Stimulated activated naive CD8-positive, alpha-beta T cell treated with anti-CD3 and anti-CD28 coated beads, Interleukin-15, Interleukin-2, amounts not matched to agents 100 ng/mL and 50 ng/mL, for 24 hours (primary cell): Measurements from ENCODE around the gene MOB3A.
A peak's percentile ranks its signal among the peaks of the same experiment; 100 is the strongest.
"Not testable (repeated sequence)": the region's sequence is repeated elsewhere in the genome, so short reads cannot be mapped to it uniquely, and the experiment has no call there.

ENCODE experiments used
- H3K27ac Mint-ChIP-seq: one replicate; pipeline ENCODE4 v1.8.0; 2021; ENCODE audit warnings: mild to moderate bottlenecking, mixed read lengths
- H3K27me3 Mint-ChIP-seq: one replicate; pipeline ENCODE4 v1.8.0; 2021; ENCODE audit warnings: mixed read lengths
- H3K36me3 Mint-ChIP-seq: one replicate; pipeline ENCODE4 v1.8.0; 2021; ENCODE audit warnings: low read depth, mixed read lengths
- H3K4me1 Mint-ChIP-seq: one replicate; pipeline ENCODE4 v1.8.0; 2021; ENCODE audit warnings: low read depth, mixed read lengths
- H3K4me3 Mint-ChIP-seq: one replicate; pipeline ENCODE4 v1.8.0; 2021; ENCODE audit warnings: mild to moderate bottlenecking, mixed read lengths
- H3K9me3 Mint-ChIP-seq: one replicate; pipeline ENCODE4 v1.8.0; 2021; ENCODE audit warnings: mixed read lengths

The MOB3A gene

DNA sequence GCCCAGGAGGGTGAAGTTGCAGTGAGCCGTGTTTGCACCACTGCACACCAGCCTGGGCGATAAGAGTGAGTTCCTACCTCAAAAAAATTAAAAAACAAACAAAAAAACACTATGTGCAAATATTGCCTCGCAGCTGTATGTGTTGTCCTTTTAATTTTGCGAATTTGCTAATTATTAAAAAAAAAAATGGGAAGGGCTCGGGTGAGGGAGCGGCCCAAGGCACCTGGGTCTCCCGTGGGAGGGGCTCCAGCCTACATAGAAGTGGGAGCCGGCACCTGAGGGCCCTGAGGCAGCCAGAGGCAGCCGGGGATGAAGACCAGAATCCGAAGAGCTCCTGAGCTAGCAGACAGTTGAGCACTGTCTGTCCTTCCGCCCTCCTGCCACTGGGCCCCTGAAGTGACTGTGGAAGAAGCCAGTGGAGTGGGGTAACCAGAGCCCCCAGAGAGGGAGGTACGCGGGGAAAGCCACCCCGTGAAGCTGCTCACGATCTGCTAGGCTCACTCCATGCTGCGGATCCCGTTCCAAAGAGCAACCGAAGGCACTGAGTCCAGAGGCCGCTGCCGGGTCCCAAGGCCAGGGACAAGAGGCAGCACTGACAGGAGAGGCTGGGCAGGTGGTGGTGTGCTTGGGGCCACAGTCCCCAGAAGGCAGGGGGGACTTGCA lies 7.0 kb upstream of the MOB3A start:
- no peaks in the 10 kb centered on the region for H3K27me3 Mint-ChIP-seq
- H3K9me3 Mint-ChIP-seq: no peaks in the 10 kb centered on the region
- H3K36me3 Mint-ChIP-seq: peaks cover 63% of the 10 kb centered on the region
- H3K27ac Mint-ChIP-seq: no peak overlapping the region
- H3K4me3 Mint-ChIP-seq: no peak overlapping the region
- H3K4me1 Mint-ChIP-seq: no peaks in the 10 kb centered on the region

DNA sequence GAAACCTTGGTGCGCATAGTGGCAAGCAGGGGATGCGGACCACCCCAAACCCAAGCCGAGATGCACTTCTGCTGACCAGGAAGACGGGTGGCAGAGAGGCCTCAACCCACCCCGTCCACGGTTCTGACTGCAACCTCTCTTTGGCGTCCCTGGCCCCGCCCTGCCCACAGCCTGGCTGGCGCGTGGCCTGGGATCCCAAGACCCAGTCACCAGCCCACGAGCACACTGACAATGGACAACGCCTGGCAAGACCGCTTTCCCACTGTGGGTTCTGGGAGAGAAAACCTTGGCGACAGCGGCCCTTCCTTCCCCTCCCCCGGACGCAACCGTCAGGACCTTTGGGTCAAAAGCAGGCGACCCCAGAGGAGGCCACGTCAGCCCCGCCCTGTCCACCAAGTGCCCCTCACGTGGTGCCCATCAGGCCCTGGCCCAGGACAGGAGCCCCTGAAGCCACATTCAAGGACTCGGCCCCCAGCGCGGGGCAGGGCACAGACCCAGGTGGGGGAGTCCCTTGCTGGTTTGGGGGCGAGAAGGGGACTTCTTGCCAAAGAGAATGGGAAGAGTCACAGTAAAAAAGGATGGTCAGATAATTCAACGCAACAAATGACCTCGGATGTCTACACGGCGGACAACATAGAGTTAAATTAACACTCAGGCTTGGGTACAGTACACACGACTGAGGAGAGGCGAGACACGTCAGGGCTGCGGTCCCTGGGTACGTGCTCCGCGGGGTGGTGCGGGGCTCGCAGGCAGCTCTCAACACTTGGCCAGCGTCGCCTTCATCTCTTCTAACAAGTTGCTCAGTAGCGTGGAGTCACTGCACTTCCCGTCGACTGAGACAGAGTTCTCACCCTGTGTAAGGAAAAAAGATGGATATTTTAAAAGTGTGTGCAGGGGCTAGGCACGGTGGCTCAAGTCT lies 5.5 kb upstream of the MOB3A start:
- Mint-ChIP-seq H3K27me3 (no peaks in the 10 kb centered on the region), H3K4me1 (peaks cover 11% of the 10 kb centered on the region), H3K9me3 (no peaks in the 10 kb centered on the region), H3K4me3 (no peak overlapping the region), H3K27ac (peak overlapping the region; percentile 11), H3K36me3 (peaks cover 50% of the 10 kb centered on the region)

DNA sequence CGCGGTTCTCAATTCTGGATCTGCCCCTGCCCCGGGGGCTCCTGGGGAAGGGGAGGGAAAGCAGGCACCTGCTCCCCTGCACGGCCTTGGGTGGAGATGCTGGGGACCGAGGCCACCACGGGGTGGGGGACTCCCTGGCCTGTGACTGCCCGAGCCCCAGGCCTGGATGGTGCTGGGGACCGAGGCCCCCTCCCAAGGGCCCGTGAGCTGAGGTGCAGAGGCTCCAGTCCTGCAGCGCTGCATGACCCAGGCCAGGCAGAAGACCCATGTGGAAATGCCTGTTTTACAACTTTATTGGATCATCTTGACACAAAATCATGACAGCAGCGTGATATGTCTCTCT lies 4.6 kb upstream of the MOB3A start:
- Mint-ChIP-seq H3K27me3 (no peaks in the 10 kb centered on the region), H3K9me3 (no peaks in the 10 kb centered on the region), H3K36me3 (peaks cover 40% of the 10 kb centered on the region), H3K4me1 (peaks cover 11% of the 10 kb centered on the region), H3K27ac (no peak overlapping the region), H3K4me3 (no peak overlapping the region)

DNA sequence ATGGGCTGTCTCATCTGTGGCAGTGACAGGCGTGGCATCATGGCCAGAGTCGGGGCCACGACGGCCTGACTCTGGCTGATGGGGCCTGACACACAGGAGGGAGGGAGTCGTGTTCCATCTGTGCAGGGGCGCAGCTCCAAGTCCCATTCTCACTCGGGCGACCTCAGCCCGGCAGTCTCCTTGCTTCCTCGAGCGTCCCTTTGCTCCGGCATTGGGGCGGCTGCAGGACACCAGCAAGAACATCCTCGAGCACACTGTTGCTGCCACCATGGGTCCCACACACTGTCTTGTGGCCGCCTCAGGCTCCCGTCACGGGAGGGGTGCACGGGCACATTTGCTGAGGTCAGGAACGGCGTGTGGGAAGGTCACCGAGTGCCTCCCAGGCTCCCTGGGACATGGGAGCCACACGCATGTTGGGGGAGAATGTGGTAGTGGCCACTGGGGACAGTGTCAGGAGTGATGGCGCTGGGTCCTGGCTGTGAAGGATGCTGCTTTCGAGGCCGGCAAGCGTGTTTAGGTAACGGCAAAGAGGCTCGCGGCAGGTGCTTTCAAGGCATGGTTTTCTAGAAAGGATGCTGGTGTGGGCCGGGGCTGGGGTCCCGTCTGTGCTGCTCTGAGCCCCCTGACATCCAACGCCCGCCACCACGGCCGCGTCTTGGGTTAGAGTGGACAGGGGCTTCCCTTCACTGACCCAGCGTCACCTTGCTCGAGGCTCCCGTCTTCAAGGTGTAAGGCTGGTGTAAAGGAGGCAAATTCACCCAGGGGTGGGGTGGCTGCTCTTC lies 4.0 kb upstream of the MOB3A start:
- Mint-ChIP-seq H3K36me3 (peaks cover 34% of the 10 kb centered on the region), H3K4me1 (peaks cover 13% of the 10 kb centered on the region), H3K4me3 (no peak overlapping the region), H3K27ac (no peak overlapping the region), H3K27me3 (no peaks in the 10 kb centered on the region), H3K9me3 (no peaks in the 10 kb centered on the region)

DNA sequence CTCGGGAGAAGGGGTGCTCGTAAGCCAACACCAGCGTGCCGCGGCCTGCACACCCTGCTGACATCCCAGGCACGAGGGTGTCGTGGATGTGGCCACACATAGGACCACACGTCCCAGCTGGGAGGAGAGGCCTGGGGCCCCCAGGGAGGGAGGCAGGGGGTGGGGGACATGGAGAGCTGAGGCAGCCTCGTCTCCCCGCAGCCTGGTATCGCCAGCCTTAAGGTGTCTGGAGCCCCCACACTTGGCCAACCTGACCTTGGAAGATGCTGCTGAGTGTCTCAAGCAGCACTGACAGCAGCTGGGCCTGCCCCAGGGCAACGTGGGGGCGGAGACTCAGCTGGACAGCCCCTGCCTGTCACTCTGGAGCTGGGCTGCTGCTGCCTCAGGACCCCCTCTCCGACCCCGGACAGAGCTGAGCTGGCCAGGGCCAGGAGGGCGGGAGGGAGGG lies 3.0 kb upstream of the MOB3A start:
- no peak overlapping the region for H3K27ac Mint-ChIP-seq
- no peaks in the 10 kb centered on the region for H3K27me3 Mint-ChIP-seq
- no peaks in the 10 kb centered on the region for H3K9me3 Mint-ChIP-seq
- peaks cover 23% of the 10 kb centered on the region for H3K4me1 Mint-ChIP-seq
- no peak overlapping the region for H3K4me3 Mint-ChIP-seq
- H3K36me3 Mint-ChIP-seq: peaks cover 31% of the 10 kb centered on the region

DNA sequence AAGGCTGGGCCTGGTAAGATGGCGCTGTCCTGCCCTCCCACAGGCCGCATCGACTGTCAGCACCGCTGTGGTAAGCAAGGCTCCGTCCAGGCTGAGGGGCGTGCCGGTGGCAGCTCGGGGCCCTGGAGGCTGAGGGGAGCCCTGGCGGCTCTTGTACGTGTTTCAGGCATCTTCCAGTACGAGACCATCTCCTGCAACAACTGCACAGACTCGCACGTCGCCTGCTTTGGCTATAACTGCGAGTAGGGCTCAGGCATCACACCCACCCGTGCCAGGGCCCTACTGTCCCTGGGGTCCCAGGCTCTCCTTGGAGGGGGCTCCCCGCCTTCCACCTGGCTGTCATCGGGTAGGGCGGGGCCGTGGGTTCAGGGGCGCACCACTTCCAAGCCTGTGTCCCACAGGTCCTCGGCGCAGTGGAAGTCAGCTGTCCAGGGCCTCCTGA lies 1.8 kb upstream of the MOB3A start:
- no peak overlapping the region for H3K27ac Mint-ChIP-seq
- H3K4me3 Mint-ChIP-seq: peak overlapping the region; percentile 83
- H3K4me1 Mint-ChIP-seq: peaks cover 33% of the 10 kb centered on the region

DNA sequence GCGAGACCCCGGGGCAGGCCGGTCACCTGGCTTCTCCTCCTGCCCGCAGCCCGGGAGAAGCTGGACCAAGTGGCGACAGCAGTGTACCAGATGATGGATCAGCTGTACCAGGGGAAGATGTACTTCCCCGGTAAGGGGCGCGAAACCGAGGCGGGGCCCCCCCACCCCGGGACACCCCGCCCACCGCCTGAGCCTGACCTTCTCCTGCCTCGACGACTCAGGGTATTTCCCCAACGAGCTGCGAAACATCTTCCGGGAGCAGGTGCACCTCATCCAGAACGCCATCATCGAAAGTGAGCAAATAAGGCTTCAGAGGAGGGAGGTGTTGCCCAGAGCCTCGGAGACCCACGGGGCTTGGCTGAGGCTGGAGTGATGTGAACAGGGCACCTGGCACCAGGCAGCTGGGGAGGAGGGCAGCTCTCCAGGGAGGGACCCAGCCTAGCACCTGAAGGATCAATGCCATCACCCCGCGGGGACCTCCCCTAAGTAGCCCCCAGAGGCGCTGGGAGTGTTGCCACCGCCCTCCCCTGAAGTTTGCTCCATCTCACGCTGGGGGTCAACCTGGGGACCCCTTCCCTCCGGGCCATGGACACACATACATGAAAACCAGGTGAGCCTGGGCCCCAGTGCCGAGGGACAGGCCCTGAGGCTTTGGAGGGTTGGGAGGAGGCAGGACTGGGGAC lies 1.2 kb upstream of the MOB3A start:
- peaks cover 38% of the 10 kb centered on the region for H3K4me1 Mint-ChIP-seq
- peak overlapping the region; percentile 83 for H3K27ac Mint-ChIP-seq
- H3K4me3 Mint-ChIP-seq: peak overlapping the region; percentile 83
- H3K9me3 Mint-ChIP-seq: no peaks in the 10 kb centered on the region
- H3K27me3 Mint-ChIP-seq: no peaks in the 10 kb centered on the region
- H3K36me3 Mint-ChIP-seq: peaks cover 34% of the 10 kb centered on the region

More for the DNA sequence above, 1.8 kb upstream of the MOB3A start:
- Mint-ChIP-seq H3K27me3 (no peaks in the 10 kb centered on the region), H3K9me3 (no peaks in the 10 kb centered on the region), H3K36me3 (peaks cover 33% of the 10 kb centered on the region)

DNA sequence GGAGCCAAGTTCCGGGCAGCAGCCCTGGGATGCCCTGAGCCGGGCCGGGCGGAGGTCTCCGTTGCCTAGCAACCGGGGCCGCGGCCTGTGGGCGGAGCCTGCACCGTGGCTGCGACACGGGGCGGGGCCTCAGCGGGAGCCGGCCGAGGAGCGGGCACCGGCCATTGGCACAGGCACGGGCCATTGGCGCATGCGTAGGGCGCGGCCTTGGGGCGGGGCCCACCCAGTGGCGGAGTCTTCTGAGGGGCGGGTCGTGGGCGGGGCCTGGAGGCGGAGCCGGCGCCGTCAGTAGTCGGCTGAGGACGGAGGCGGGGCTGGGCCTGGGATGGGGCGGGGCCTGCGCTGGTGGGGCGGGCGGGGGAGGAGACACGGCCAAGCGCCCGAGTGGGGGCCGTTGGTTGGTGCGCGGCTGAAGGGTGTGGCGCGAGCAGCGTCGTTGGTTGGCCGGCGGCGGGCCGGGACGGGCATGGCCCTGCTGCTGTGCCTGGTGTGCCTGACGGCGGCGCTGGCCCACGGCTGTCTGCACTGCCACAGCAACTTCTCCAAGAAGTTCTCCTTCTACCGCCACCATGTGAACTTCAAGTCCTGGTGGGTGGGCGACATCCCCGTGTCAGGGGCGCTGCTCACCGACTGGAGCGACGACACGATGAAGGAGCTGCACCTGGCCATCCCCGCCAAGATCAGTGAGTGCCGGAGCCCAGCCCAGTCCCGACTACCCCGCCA lies 515 bp upstream of the MOB3A start, which contains the start of gene IZUMO4:
IZUMO4 (plus strand) TSS at position 436 of the 723 bp plus-strand sequence; CDS start at position 467, 31 bp downstream.
- H3K36me3 Mint-ChIP-seq: peaks cover 33% of the 10 kb centered on the region
- H3K4me1 Mint-ChIP-seq: peaks cover 45% of the 10 kb centered on the region
- no peaks in the 10 kb centered on the region for H3K27me3 Mint-ChIP-seq
- H3K4me3 Mint-ChIP-seq: peak within 1 kb of the TSS; percentile 97
- no peaks in the 10 kb centered on the region for H3K9me3 Mint-ChIP-seq
- peak within 1 kb of the TSS; percentile 96 for H3K27ac Mint-ChIP-seq

DNA sequence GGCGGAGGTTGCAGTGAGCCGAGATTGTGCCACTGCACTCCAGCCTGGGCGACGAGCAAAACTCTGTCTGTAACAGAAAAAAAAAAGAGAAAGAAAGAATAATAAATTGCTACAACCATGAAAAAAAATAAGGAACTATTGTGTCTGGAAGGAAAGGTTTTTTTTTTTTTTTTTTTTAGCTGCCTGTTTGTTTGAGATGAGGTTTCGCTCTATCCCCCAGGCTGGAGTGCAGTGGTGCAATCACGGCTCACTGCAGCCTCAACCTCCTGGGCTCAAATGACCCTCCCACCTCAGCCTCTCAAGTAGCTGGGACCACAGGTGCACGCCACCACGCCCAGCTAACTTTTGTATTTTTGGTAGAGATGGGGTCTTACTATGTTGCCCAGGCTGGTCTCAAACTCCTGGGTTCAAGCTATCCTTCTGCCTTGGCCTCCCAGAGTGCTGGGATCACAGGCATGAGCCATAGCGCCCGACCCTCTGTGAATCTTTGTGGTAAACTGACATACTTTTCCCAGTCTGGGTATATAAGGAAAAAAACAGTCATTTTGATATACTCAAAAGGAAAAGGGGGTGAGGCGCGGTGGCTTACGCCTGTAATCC lies 4.1 kb downstream of the MOB3A start:
- H3K4me3 Mint-ChIP-seq, H3K27me3 Mint-ChIP-seq, H3K9me3 Mint-ChIP-seq: not testable (repeated sequence)
- peaks cover 81% of the 10 kb centered on the region for H3K4me1 Mint-ChIP-seq
- peaks cover 29% of the 10 kb centered on the region for H3K36me3 Mint-ChIP-seq
- H3K27ac Mint-ChIP-seq: peak overlapping the region; percentile 21

DNA sequence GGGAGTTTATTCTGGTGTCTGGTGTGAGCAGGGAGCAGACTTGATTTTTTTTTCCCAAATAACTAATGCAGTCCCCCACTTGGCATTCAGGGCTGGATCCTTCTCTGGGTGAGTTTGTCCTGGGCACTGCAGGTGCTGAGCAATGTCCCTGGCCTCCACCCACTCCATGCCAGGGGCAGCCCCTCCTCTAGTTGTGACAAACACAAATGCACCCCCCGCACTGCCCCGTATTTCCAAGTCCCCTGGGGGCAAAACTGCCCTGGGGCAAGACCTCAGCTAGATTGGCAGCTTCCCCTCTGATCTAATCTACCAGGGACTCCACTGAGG lies 6.4 kb downstream of the MOB3A start:
- H3K9me3 Mint-ChIP-seq: no peaks in the 10 kb centered on the region
- peaks cover 3% of the 10 kb centered on the region for H3K27me3 Mint-ChIP-seq
- peaks cover 41% of the 10 kb centered on the region for H3K36me3 Mint-ChIP-seq
- H3K4me1 Mint-ChIP-seq: peaks cover 88% of the 10 kb centered on the region
- H3K27ac Mint-ChIP-seq: peak overlapping the region; percentile 87
- peak overlapping the region; percentile 71 for H3K4me3 Mint-ChIP-seq

DNA sequence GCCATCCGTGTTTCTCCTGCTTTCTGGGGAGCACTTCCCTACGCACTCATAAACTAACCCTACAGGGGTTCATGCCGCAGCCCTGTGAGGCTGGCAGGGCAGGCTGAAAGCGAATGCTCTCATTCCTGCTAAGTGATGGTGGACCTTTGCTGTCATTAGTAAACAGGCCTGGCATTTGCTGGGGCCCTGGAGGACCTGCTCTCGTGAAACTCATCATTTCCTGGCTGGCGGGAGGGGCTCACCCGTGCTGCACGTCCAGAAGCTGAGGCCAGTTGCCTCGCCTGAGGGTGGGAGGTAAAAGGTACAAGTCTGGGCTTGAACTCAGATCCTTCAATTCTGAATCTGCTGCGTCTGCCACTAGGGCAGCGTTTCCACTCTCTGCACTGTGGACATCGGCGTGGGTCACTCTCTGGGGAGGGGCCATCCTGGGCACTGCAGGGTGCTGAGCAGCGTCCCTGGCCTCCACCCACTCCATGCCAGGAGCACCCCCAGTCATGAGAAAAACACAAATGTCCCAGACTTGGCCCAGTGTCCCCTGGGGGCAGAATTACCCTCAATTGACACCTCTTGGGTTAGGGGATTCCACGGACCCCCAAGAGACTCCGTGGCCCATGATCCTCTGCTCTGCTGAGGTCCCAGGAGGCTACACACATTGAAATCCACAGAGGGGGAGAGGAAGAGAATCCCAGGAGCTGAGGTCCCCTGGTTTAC lies 7.0 kb downstream of the MOB3A start:
- H3K9me3 Mint-ChIP-seq: no peaks in the 10 kb centered on the region
- peaks cover 39% of the 10 kb centered on the region for H3K36me3 Mint-ChIP-seq
- H3K27ac Mint-ChIP-seq: peak overlapping the region; percentile 87
- peak overlapping the region; percentile 71 for H3K4me3 Mint-ChIP-seq
- peaks cover 82% of the 10 kb centered on the region for H3K4me1 Mint-ChIP-seq
- H3K27me3 Mint-ChIP-seq: peaks cover 3% of the 10 kb centered on the region

DNA sequence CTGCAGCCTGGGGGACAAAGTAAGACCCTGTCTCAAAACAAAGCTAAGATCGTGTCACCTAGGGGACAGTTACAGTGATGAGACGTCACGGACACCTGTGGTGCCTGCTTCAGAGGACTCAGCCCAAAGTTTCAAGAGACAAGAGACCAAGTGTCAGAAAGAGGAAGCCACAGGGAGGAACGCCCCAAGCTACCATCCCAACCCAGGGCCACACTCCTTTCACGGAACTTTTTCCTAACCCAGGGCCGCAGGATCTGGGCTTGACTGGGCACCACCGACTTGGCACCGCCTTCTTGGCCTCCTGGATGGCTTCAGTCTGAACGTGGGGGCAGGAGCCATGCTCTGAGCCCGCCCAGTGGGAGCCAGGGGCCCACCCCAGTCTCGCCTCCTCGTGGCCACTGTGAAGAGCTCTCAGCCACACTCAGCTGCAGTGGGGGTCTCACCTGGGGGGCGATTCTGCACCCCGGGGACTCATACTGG lies 8.5 kb downstream of the MOB3A start:
- peaks cover 74% of the 10 kb centered on the region for H3K4me1 Mint-ChIP-seq
- peaks cover 46% of the 10 kb centered on the region for H3K36me3 Mint-ChIP-seq
- peak overlapping the region; percentile 90 for H3K27ac Mint-ChIP-seq

More for the DNA sequence above, 8.5 kb downstream of the MOB3A start:
- Mint-ChIP-seq H3K9me3 (no peaks in the 10 kb centered on the region), H3K27me3 (peaks cover 3% of the 10 kb centered on the region), H3K4me3 (peak overlapping the region; percentile 72)
